Gastrocnemius medialis (tissue), 4 donors: ENCODE data around the gene CACNA2D3.

Experiments
- POLR2A ChIP-seq, 2 donors: fragments of 450-650 bp; IDR thresholded peaks; one replicate each; pipeline ENCODE4 v1.6.1; 2017; ENCODE audit warnings: antibody characterized with exemption in 2 of 2, mild to moderate bottlenecking in 2 of 2, moderate library complexity in 2 of 2
- TF ChIP-seq, protein P1 (sequence below), 5 experiments: fragments of 450-650 bp in 3 of 5; fragments of 200-600 bp in 2 of 5; sonication (generic) in 2 of 5; IDR thresholded peaks in 4 of 5; conservative IDR thresholded peaks in 1 of 5; 1 replicate in 4 of 5; 2 replicates in 1 of 5; pipeline ENCODE4 v1.5.1; 2016 to 2019; ENCODE audit warnings: antibody characterized with exemption in 5 of 5, mild to moderate bottlenecking in 3 of 5, moderate library complexity in 3 of 5

DNA sequence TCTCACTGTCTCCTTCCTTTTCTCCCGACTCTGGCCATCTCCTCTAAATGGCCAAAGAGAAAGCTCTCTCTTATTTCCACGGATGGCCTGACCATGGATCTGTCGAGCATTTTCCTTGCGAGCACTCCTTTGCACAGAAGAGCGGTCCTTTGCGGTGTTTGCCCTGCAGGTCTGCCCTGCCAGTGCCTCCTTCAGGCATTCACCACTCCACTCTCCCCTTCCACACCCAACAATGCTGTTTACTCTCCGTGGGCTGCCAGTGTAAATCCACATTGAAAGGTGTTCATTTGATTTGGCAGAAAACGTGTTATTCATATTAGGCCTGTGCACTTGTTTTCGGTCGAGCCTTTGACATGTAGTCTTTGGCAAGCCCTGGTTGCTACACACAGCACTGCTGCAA, 49.6 kb downstream of the CACNA2D3 start:
- TF ChIP-seq POLR2A (IDR thresholded peaks at IDR 0.05): no peak
- TF ChIP-seq, protein P1, sequence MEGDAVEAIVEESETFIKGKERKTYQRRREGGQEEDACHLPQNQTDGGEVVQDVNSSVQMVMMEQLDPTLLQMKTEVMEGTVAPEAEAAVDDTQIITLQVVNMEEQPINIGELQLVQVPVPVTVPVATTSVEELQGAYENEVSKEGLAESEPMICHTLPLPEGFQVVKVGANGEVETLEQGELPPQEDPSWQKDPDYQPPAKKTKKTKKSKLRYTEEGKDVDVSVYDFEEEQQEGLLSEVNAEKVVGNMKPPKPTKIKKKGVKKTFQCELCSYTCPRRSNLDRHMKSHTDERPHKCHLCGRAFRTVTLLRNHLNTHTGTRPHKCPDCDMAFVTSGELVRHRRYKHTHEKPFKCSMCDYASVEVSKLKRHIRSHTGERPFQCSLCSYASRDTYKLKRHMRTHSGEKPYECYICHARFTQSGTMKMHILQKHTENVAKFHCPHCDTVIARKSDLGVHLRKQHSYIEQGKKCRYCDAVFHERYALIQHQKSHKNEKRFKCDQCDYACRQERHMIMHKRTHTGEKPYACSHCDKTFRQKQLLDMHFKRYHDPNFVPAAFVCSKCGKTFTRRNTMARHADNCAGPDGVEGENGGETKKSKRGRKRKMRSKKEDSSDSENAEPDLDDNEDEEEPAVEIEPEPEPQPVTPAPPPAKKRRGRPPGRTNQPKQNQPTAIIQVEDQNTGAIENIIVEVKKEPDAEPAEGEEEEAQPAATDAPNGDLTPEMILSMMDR (IDR thresholded peaks at IDR 0.05 in 4 of 5, conservative IDR thresholded peaks at IDR 0.05 in 1 of 5): no peak
